Muscle layer of duodenum (tissue), 2 donors: Measurements from ENCODE around the gene PKMYT1.
A peak's percentile ranks its signal among the peaks of the same experiment; 100 is the strongest.

ENCODE experiments used
- H3K27ac ChIP-seq: one replicate; pipeline ENCODE4 v1.7.0; 2013; ENCODE audit warnings: mild to moderate bottlenecking, low read length
- H3K27me3 ChIP-seq: one replicate; pipeline ENCODE4 v1.7.0; 2013; ENCODE audit warnings: low read depth, mild to moderate bottlenecking, control low read depth, low read length
- H3K36me3 ChIP-seq, 2 donors: one replicate each; pipeline ENCODE4 v1.7.0; 2013; ENCODE audit warnings: low read length in 2 of 2, control low read depth in 1 of 2, mild to moderate bottlenecking in 1 of 2; ENCODE audit not compliant: insufficient read depth in 2 of 2, control insufficient read depth in 1 of 2
- H3K4me1 ChIP-seq, 2 donors: one replicate each; pipeline ENCODE4 v1.7.0; 2013; ENCODE audit warnings: low read length in 2 of 2, mild to moderate bottlenecking in 2 of 2, control low read depth in 1 of 2, moderate library complexity in 1 of 2; ENCODE audit not compliant: insufficient read depth in 2 of 2, control insufficient read depth in 1 of 2
- H3K4me3 ChIP-seq, 2 donors: one replicate each; pipeline ENCODE4 v1.7.0; 2013; ENCODE audit warnings: low read length in 2 of 2, low read depth in 1 of 2, mild to moderate bottlenecking in 1 of 2
- H3K9me3 ChIP-seq, 2 donors: one replicate each; pipeline ENCODE4 v1.7.0; 2013; ENCODE audit warnings: low read length in 2 of 2, control low read depth in 1 of 2, mild to moderate bottlenecking in 1 of 2; ENCODE audit not compliant: control insufficient read depth in 1 of 2
- donor health status: healthy.

The PKMYT1 gene

GRCh38 chr16:3023415-3023668, 43.1 kb upstream of the PKMYT1 start:
- Histone ChIP-seq H3K27me3 (peaks cover 1% of the 10 kb centered on the region), H3K9me3 (no peaks in the 10 kb centered on the region), H3K4me3 (peak overlapping the region; percentile 69 to 81), H3K27ac (peak overlapping the region; percentile 95), H3K36me3 (peaks cover 15 to 38% of the 10 kb centered on the region in 2 donors), H3K4me1 (peaks cover 15 to 31% of the 10 kb centered on the region in 2 donors)

- H3K27me3 ChIP-seq: peaks cover 6% of the 10 kb centered on the region
- no peaks in the 10 kb centered on the region for H3K9me3 ChIP-seq
- H3K4me3 ChIP-seq: peak overlapping the region; percentile 69 to 81
- H3K36me3 ChIP-seq: peaks cover 15 to 38% of the 10 kb centered on the region in 2 donors
- H3K27ac ChIP-seq: peak overlapping the region; percentile 95
- H3K4me1 ChIP-seq: peaks cover 15 to 31% of the 10 kb centered on the region in 2 donors
Observed at GRCh38 chr16:3022684-3023414, 42.6 kb upstream of the PKMYT1 start.

- Histone ChIP-seq H3K4me1 (peaks cover 15 to 34% of the 10 kb centered on the region in 2 donors), H3K4me3 (peak overlapping the region; percentile 69 to 81), H3K9me3 (no peaks in the 10 kb centered on the region)
Observed at GRCh38 chr16:3022208-3022683, 42.0 kb upstream of the PKMYT1 start.

GRCh38 chr16:3021449-3022207, 41.4 kb upstream of the PKMYT1 start:
- Histone ChIP-seq H3K4me3 (peak overlapping the region; percentile 63 to 81), H3K27me3 (peaks cover 14% of the 10 kb centered on the region), H3K4me1 (peaks cover 15 to 34% of the 10 kb centered on the region in 2 donors), H3K36me3 (peaks cover 11 to 30% of the 10 kb centered on the region in 2 donors), H3K9me3 (no peaks in the 10 kb centered on the region), H3K27ac (peak overlapping the region; percentile 95)

More at GRCh38 chr16:3022208-3022683, 42.0 kb upstream of the PKMYT1 start:
- Histone ChIP-seq H3K36me3 (peaks cover 15 to 35% of the 10 kb centered on the region in 2 donors), H3K27ac (peak overlapping the region; percentile 95), H3K27me3 (peaks cover 12% of the 10 kb centered on the region)

GRCh38 chr16:3020604-3021448, 40.6 kb upstream of the PKMYT1 start:
- H3K4me1 ChIP-seq: peaks cover 15 to 34% of the 10 kb centered on the region in 2 donors

GRCh38 chr16:3020247-3020603, 40.0 kb upstream of the PKMYT1 start, which contains the start of gene TNFRSF12A:
Gene TNFRSF12A (plus strand): TSS chr16:3020368. CDS start chr16:3020398, 30 bp downstream.
- Histone ChIP-seq H3K27ac (peak within 1 kb of the TSS; percentile 95), H3K4me1 (peaks cover 15 to 34% of the 10 kb centered on the region in 2 donors), H3K36me3 (peaks cover 3 to 24% of the 10 kb centered on the region in 2 donors), H3K9me3 (no peaks in the 10 kb centered on the region), H3K4me3 (peak within 1 kb of the TSS; percentile 81 to 85), H3K27me3 (peaks cover 14% of the 10 kb centered on the region)

More at GRCh38 chr16:3020604-3021448, 40.6 kb upstream of the PKMYT1 start:
- Histone ChIP-seq H3K36me3 (peaks cover 3 to 26% of the 10 kb centered on the region in 2 donors), H3K4me3 (peak overlapping the region; percentile 81 to 85), H3K9me3 (no peaks in the 10 kb centered on the region), H3K27me3 (peaks cover 14% of the 10 kb centered on the region), H3K27ac (peak overlapping the region; percentile 95)

GRCh38 chr16:3019594-3020246, 39.5 kb upstream of the PKMYT1 start:
- Histone ChIP-seq H3K4me3 (peak overlapping the region; percentile 48 to 81), H3K36me3 (peaks cover 3 to 24% of the 10 kb centered on the region in 2 donors), H3K27me3 (peaks cover 14% of the 10 kb centered on the region), H3K4me1 (peaks cover 15 to 34% of the 10 kb centered on the region in 2 donors), H3K9me3 (no peaks in the 10 kb centered on the region), H3K27ac (no peak overlapping the region)

- Histone ChIP-seq H3K27me3 (peaks cover 18% of the 10 kb centered on the region), H3K4me1 (peaks cover 11 to 26% of the 10 kb centered on the region in 2 donors), H3K36me3 (peaks cover 3 to 24% of the 10 kb centered on the region in 2 donors), H3K27ac (no peak within 1 kb of the TSS), H3K9me3 (no peaks in the 10 kb centered on the region), H3K4me3 (no peak within 1 kb of the TSS)
Observed at GRCh38 chr16:3017794-3018506, 37.7 kb upstream of the PKMYT1 start, which contains the start of gene CLDN6. Gene CLDN6 (minus strand): TSS chr16:3018183. CDS start chr16:3016021, 2,162 bp downstream.

- no peak overlapping the region for H3K27ac ChIP-seq
- H3K9me3 ChIP-seq: no peaks in the 10 kb centered on the region
- peaks cover 3 to 18% of the 10 kb centered on the region in 2 donors for H3K36me3 ChIP-seq
- H3K27me3 ChIP-seq: peaks cover 21% of the 10 kb centered on the region
- H3K4me3 ChIP-seq: no peak overlapping the region
- H3K4me1 ChIP-seq: peaks cover 5 to 20% of the 10 kb centered on the region in 2 donors
Observed at GRCh38 chr16:3017344-3017743, 37.1 kb upstream of the PKMYT1 start.
